ENCODE data around the gene ALS2. TPM values are rescaled to one million over a fixed set of nuclear protein-coding genes. Genes with fewer than 3 reads are reported as not detected.
A peak's percentile ranks its signal among the peaks of the same experiment; 100 is the strongest.

Gene ALS2
- total RNA-seq, 1 experiment from 2014 or later: 38.3 TPM

GRCh38 chr2:201809633-201810032 lies 28.9 kb upstream of the ALS2 start:
- Mint-ChIP-seq H3K4me3 (ENCODE audit: unreplicated experiment) (no peak overlapping the region), H3K9me3 (ENCODE audit: unreplicated experiment) (no peaks in the 10 kb centered on the region), H3K27ac (ENCODE audit: unreplicated experiment) (peak overlapping the region; percentile 36), H3K4me1 (ENCODE audit: low read depth, unreplicated experiment) (peaks cover 35% of the 10 kb centered on the region), H3K36me3 (ENCODE audit: insufficient read depth, unreplicated experiment) (no peaks in the 10 kb centered on the region), H3K27me3 (ENCODE audit: insufficient read depth, unreplicated experiment) (no peaks in the 10 kb centered on the region)
- CTCF ChIA-PET: interaction anchor here (0.5 kb wide), 1 partner anchor 22 kb away, joined by 3 read pairs; no protein-coding TSS in a partner anchor
- H3K36me3 ChIP-seq (ENCODE audit: control insufficient read depth, insufficient read depth, low read length): no peaks in the 10 kb centered on the region
- no peaks in the 10 kb centered on the region for H3K9me3 ChIP-seq
- TF ChIP-seq, protein P1, sequence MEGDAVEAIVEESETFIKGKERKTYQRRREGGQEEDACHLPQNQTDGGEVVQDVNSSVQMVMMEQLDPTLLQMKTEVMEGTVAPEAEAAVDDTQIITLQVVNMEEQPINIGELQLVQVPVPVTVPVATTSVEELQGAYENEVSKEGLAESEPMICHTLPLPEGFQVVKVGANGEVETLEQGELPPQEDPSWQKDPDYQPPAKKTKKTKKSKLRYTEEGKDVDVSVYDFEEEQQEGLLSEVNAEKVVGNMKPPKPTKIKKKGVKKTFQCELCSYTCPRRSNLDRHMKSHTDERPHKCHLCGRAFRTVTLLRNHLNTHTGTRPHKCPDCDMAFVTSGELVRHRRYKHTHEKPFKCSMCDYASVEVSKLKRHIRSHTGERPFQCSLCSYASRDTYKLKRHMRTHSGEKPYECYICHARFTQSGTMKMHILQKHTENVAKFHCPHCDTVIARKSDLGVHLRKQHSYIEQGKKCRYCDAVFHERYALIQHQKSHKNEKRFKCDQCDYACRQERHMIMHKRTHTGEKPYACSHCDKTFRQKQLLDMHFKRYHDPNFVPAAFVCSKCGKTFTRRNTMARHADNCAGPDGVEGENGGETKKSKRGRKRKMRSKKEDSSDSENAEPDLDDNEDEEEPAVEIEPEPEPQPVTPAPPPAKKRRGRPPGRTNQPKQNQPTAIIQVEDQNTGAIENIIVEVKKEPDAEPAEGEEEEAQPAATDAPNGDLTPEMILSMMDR (IDR thresholded peaks at IDR 0.05; ENCODE audit: insufficient read depth in 1 of 2, low read depth in 1 of 2, low read length in 1 of 2, severe bottlenecking in 1 of 2, unreplicated experiment in 1 of 2): no peak
- POLR2A ChIA-PET: no interaction called here
- no peak overlapping the region for H3K4me3 ChIP-seq (ENCODE audit: low read depth, low read length)
- H3K27me3 ChIP-seq (replicated peaks; ENCODE audit: control insufficient read depth, insufficient read depth, low read length): no peaks in the 10 kb centered on the region
- intact Hi-C loops (cut with micrococcal nuclease; ENCODE audit: unreplicated experiment): no loop called here
- no peak for DNase-seq
- BruUV-seq (replicated peaks): no TSS peak
- peaks cover 23% of the 10 kb centered on the region for H3K4me1 ChIP-seq

GRCh38 chr2:201808027-201808426 lies 27.3 kb upstream of the ALS2 start:
- POLR2A ChIA-PET: no interaction called here
- no peak overlapping the region for H3K4me3 ChIP-seq (ENCODE audit: low read depth, low read length)
- intact Hi-C loops (cut with micrococcal nuclease; ENCODE audit: unreplicated experiment): no loop called here
- H3K36me3 ChIP-seq (ENCODE audit: control insufficient read depth, insufficient read depth, low read length): no peaks in the 10 kb centered on the region
- H3K36me3 Mint-ChIP-seq (ENCODE audit: insufficient read depth, unreplicated experiment): no peaks in the 10 kb centered on the region
- no peaks in the 10 kb centered on the region for H3K27me3 Mint-ChIP-seq (ENCODE audit: insufficient read depth, unreplicated experiment)
- peaks cover 23% of the 10 kb centered on the region for H3K4me1 ChIP-seq
- CTCF ChIA-PET: no interaction called here
- no peaks in the 10 kb centered on the region for H3K9me3 ChIP-seq
- TF ChIP-seq, protein P1 (IDR thresholded peaks at IDR 0.05; ENCODE audit: insufficient read depth in 1 of 2, low read depth in 1 of 2, low read length in 1 of 2, severe bottlenecking in 1 of 2, unreplicated experiment in 1 of 2): no peak
- no peaks in the 10 kb centered on the region for H3K9me3 Mint-ChIP-seq (ENCODE audit: unreplicated experiment)
- H3K27me3 ChIP-seq (replicated peaks; ENCODE audit: control insufficient read depth, insufficient read depth, low read length): no peaks in the 10 kb centered on the region
- DNase-seq: no peak
- H3K4me3 Mint-ChIP-seq (ENCODE audit: unreplicated experiment): no peak overlapping the region
- BruUV-seq (replicated peaks): no TSS peak
- no peak overlapping the region for H3K27ac Mint-ChIP-seq (ENCODE audit: unreplicated experiment)
- H3K4me1 Mint-ChIP-seq (ENCODE audit: low read depth, unreplicated experiment): peaks cover 35% of the 10 kb centered on the region

DNA sequence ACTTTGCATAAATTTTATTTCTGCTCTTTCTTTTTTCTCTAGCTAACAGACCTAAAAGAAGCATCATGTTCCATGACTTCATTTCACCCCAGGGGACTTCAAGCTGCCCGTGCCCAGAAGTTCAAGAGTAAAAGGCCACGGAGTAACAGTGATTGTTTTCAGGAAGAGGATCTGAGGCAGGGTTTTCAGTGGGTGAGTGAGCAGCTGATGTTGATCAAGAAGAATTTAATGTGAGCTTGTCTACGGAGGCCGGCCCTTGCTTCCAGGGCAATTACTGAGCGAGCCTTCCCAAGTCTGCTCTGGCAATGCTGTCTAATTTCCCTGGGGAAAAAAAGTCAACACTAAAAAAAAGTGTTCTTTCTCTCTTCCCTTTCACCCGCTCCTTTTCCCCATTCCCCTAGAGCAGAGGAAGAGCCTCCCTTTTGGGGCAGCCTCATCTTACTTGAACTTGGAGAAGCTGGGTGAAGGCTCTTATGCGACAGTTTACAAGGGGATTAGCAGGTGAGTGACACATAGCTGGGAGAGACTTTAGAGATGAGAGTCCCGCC lies 26.8 kb upstream of the ALS2 start:
- no peaks in the 10 kb centered on the region for H3K27me3 Mint-ChIP-seq (ENCODE audit: insufficient read depth, unreplicated experiment)
- Histone ChIP-seq H3K4me3 (ENCODE audit: low read depth, low read length) (no peak overlapping the region), H3K36me3 (ENCODE audit: control insufficient read depth, insufficient read depth, low read length) (no peaks in the 10 kb centered on the region), H3K27me3 (replicated peaks; ENCODE audit: control insufficient read depth, insufficient read depth, low read length) (no peaks in the 10 kb centered on the region), H3K9me3 (no peaks in the 10 kb centered on the region), H3K4me1 (peaks cover 23% of the 10 kb centered on the region)
- H3K4me3 Mint-ChIP-seq (ENCODE audit: unreplicated experiment): no peak overlapping the region
- peaks cover 35% of the 10 kb centered on the region for H3K4me1 Mint-ChIP-seq (ENCODE audit: low read depth, unreplicated experiment)
- intact Hi-C loops (cut with micrococcal nuclease; ENCODE audit: unreplicated experiment): no loop called here
- POLR2A ChIA-PET: no interaction called here
- H3K36me3 Mint-ChIP-seq (ENCODE audit: insufficient read depth, unreplicated experiment): no peaks in the 10 kb centered on the region
- H3K27ac Mint-ChIP-seq (ENCODE audit: unreplicated experiment): no peak overlapping the region
- no peaks in the 10 kb centered on the region for H3K9me3 Mint-ChIP-seq (ENCODE audit: unreplicated experiment)
- DNase-seq: no peak
- CTCF ChIA-PET: no interaction called here
- no TSS peak for BruUV-seq (replicated peaks)
- TF ChIP-seq, protein P1 (IDR thresholded peaks at IDR 0.05; ENCODE audit: insufficient read depth in 1 of 2, low read depth in 1 of 2, low read length in 1 of 2, severe bottlenecking in 1 of 2, unreplicated experiment in 1 of 2): no peak
